ENCODE results near the gene ERGIC1. TPM values are rescaled to one million over a fixed set of nuclear protein-coding genes. Genes with fewer than 3 reads are reported as not detected.

ERGIC1 gene
- total RNA-seq, 1 donor from 2014 or later, result 54.8 TPM

DNA sequence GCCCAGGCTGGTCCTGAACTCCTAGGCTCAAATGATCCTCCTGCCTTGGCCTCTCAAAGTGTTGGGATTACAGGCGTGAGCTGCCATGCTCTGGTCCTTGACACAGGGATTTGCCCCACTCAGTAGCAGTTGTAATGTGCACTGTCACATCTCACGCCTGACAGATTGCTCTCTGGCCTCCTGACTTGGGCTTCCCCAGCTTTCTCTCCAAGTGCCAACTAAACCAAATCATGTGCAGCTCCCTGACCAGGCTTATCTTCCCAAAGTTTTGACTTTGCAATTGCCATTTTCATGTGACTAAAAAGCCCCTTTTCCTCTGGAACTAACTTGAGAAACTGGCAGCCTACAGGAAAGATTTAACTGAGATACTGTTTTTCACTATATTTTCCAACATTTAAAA lies 135.9 kb downstream of the ERGIC1 start:
- Mint-ChIP-seq H3K4me1 (ENCODE audit: low read depth) (no peaks in the 10 kb centered on the region), H3K36me3 (ENCODE audit: low read depth) (peaks cover 31% of the 10 kb centered on the region), H3K27me3 (ENCODE audit: low read depth) (no peaks in the 10 kb centered on the region), H3K27ac (no peak overlapping the region), H3K4me3 (ENCODE audit: low read depth) (no peak overlapping the region), H3K9me3 (no peaks in the 10 kb centered on the region)
- no peak for DNase-seq (ENCODE audit: low spot score)
- intact Hi-C loops (cut with micrococcal nuclease), result no loop called here

GRCh38 chr5:172971482-172971881 lies 137.4 kb downstream of the ERGIC1 start:
- H3K27me3 Mint-ChIP-seq (ENCODE audit: low read depth), result peaks cover 2% of the 10 kb centered on the region
- no peak for DNase-seq (ENCODE audit: low spot score)
- no peaks in the 10 kb centered on the region for H3K4me1 Mint-ChIP-seq (ENCODE audit: low read depth)
- intact Hi-C loops (cut with micrococcal nuclease), result no loop called here
- H3K4me3 Mint-ChIP-seq (ENCODE audit: low read depth), result no peak overlapping the region
- H3K9me3 Mint-ChIP-seq, result no peaks in the 10 kb centered on the region
- H3K36me3 Mint-ChIP-seq (ENCODE audit: low read depth), result peaks cover 21% of the 10 kb centered on the region
- H3K27ac Mint-ChIP-seq, result no peak overlapping the region

DNA sequence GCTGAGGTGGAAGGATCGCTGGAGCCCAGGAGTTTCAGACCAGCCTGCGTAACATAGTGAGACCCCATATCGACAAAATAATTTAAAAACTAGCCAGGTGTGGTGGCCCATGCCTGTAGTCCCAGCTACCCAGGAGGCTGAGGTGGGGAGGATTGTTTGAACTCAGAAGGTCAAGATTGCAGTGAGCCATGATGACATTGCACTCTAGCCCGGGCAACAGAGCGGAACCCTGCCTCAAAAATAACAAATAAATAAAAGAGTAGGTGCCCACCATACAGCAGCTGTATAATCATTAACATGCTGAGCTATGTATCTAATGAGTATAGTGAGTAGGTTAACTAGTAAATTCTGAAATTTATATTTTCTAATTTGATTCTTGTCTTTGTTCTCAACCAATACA lies 138.5 kb downstream of the ERGIC1 start:
- intact Hi-C loops (cut with micrococcal nuclease), result no loop called here
- peaks cover 2% of the 10 kb centered on the region for H3K27me3 Mint-ChIP-seq (ENCODE audit: low read depth)

GRCh38 chr5:172973127-172973916 lies 139.3 kb downstream of the ERGIC1 start:
- DNase-seq (ENCODE audit: low spot score), result no peak
- Mint-ChIP-seq H3K27ac (no peak overlapping the region), H3K36me3 (ENCODE audit: low read depth) (peaks cover 15% of the 10 kb centered on the region), H3K27me3 (ENCODE audit: low read depth) (peaks cover 2% of the 10 kb centered on the region), H3K4me1 (ENCODE audit: low read depth) (no peaks in the 10 kb centered on the region), H3K4me3 (ENCODE audit: low read depth) (no peak overlapping the region), H3K9me3 (no peaks in the 10 kb centered on the region)
- intact Hi-C loops (cut with micrococcal nuclease), result no loop called here

More for the DNA sequence above, 138.5 kb downstream of the ERGIC1 start:
- Mint-ChIP-seq H3K36me3 (ENCODE audit: low read depth) (peaks cover 18% of the 10 kb centered on the region), H3K9me3 (no peaks in the 10 kb centered on the region), H3K4me1 (ENCODE audit: low read depth) (no peaks in the 10 kb centered on the region), H3K27ac (no peak overlapping the region), H3K4me3 (ENCODE audit: low read depth) (no peak overlapping the region)
- no peak for DNase-seq (ENCODE audit: low spot score)

DNA sequence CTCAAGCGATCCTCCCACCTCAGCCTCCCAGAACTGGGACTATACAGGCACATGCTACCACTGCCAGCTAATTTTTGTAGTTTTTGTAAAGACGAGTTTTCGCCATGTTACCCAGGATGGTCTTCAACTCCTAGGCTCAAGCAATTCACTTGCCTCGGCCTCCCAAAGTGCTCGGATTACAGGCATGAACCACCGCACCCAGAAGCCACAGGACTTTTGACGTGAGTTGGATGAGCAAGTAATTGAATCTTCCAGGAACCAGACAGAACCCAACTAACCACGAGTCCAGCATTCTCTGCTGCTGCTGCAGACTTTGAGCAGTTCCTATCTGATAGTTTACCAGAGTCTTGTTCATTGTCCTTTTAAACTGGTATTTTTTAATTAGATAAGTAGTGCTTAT lies 139.9 kb downstream of the ERGIC1 start:
- Mint-ChIP-seq H3K36me3 (ENCODE audit: low read depth) (peaks cover 12% of the 10 kb centered on the region), H3K4me1 (ENCODE audit: low read depth) (no peaks in the 10 kb centered on the region), H3K9me3 (no peaks in the 10 kb centered on the region), H3K27me3 (ENCODE audit: low read depth) (peaks cover 2% of the 10 kb centered on the region), H3K27ac (no peak overlapping the region), H3K4me3 (ENCODE audit: low read depth) (no peak overlapping the region)
- no peak for DNase-seq (ENCODE audit: low spot score)
- intact Hi-C loops (cut with micrococcal nuclease), result no loop called here

DNA sequence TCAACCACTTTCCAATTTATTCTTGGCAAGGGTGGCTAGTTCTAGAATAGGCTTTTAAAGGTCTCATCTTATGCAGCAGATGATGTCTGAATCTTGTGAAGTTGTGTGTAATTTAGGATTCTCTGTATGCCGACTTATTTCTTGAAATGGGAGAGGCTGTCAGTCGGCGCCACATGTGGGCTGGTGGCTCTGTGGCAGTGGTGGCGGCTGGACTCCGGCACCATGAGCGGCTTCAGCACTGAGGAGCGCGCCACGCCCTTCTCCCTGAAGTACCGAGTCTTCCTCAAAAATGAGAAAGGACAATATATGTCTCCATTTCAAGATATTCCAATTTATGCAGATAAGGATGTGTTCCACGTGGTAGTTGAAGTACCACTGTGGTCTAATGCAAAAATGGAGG lies 141.2 kb downstream of the ERGIC1 start:
- Mint-ChIP-seq H3K4me3 (ENCODE audit: low read depth) (no peak overlapping the region), H3K36me3 (ENCODE audit: low read depth) (peaks cover under 1% of the 10 kb centered on the region), H3K27ac (no peak overlapping the region), H3K9me3 (no peaks in the 10 kb centered on the region), H3K27me3 (ENCODE audit: low read depth) (peaks cover 2% of the 10 kb centered on the region), H3K4me1 (ENCODE audit: low read depth) (no peaks in the 10 kb centered on the region)
- no peak for DNase-seq (ENCODE audit: low spot score)
- intact Hi-C loops (cut with micrococcal nuclease), result no loop called here

- H3K36me3 Mint-ChIP-seq (ENCODE audit: low read depth), result peaks cover 7% of the 10 kb centered on the region
- H3K4me3 Mint-ChIP-seq (ENCODE audit: low read depth), result no peak overlapping the region
- peaks cover 2% of the 10 kb centered on the region for H3K27me3 Mint-ChIP-seq (ENCODE audit: low read depth)
- H3K4me1 Mint-ChIP-seq (ENCODE audit: low read depth), result peaks cover 2% of the 10 kb centered on the region
- intact Hi-C loops (cut with micrococcal nuclease), result no loop called here
- no peak overlapping the region for H3K27ac Mint-ChIP-seq
- no peak for DNase-seq (ENCODE audit: low spot score)
- no peaks in the 10 kb centered on the region for H3K9me3 Mint-ChIP-seq
Measured at GRCh38 chr5:172979778-172980177, 145.7 kb downstream of the ERGIC1 start.

DNA sequence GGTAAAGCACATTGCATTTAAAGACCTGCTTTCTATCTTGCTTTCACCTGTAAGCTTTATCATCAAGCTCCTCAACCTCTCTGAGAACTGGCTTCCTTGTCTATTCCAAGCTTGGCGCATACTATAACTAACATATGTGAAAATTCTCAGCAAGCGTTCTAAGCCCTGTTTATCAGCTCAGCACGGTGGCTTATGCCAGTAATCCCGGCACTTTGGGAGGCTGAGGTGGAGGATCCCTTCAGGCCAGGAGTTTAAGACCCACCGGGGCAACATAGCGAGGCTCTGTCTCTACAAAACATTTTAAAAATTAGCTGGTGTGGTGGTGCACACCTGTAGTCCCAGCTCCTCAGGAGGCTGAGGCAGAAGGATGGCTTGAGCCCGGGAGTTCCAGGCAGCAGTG lies 147.9 kb downstream of the ERGIC1 start:
- Mint-ChIP-seq H3K9me3 (no peaks in the 10 kb centered on the region), H3K27ac (no peak overlapping the region), H3K27me3 (ENCODE audit: low read depth) (no peaks in the 10 kb centered on the region), H3K4me3 (ENCODE audit: low read depth) (no peak overlapping the region), H3K4me1 (ENCODE audit: low read depth) (peaks cover 15% of the 10 kb centered on the region), H3K36me3 (ENCODE audit: low read depth) (peaks cover 24% of the 10 kb centered on the region)
- DNase-seq (ENCODE audit: low spot score), result no peak
- intact Hi-C loops (cut with micrococcal nuclease), result loop anchor here (2.0 kb wide), 1 partner anchor 301 kb away; no protein-coding TSS in a partner anchor

GRCh38 chr5:172983542-172984243 lies 149.6 kb downstream of the ERGIC1 start, which contains the start of gene ATP6V0E1:
TSS of gene ATP6V0E1 (plus strand) at chr5:172983771. CDS start at chr5:172983861, 90 bp downstream.
- Mint-ChIP-seq H3K4me3 (ENCODE audit: low read depth) (peak within 1 kb of the TSS; percentile 98), H3K9me3 (no peaks in the 10 kb centered on the region), H3K27me3 (ENCODE audit: low read depth) (no peaks in the 10 kb centered on the region), H3K36me3 (ENCODE audit: low read depth) (peaks cover 35% of the 10 kb centered on the region), H3K27ac (peak within 1 kb of the TSS; percentile 99), H3K4me1 (ENCODE audit: low read depth) (peaks cover 18% of the 10 kb centered on the region)
- DNase-seq (ENCODE audit: low spot score), result peak; percentile 93
- intact Hi-C loops (cut with micrococcal nuclease), result loop anchor here (1.0 to 2.0 kb wide), 6 partner anchors 24 to 345 kb away; partner anchors contain the start of genes BNIP1, CREBRF, RPL26L1 and STC2

DNA sequence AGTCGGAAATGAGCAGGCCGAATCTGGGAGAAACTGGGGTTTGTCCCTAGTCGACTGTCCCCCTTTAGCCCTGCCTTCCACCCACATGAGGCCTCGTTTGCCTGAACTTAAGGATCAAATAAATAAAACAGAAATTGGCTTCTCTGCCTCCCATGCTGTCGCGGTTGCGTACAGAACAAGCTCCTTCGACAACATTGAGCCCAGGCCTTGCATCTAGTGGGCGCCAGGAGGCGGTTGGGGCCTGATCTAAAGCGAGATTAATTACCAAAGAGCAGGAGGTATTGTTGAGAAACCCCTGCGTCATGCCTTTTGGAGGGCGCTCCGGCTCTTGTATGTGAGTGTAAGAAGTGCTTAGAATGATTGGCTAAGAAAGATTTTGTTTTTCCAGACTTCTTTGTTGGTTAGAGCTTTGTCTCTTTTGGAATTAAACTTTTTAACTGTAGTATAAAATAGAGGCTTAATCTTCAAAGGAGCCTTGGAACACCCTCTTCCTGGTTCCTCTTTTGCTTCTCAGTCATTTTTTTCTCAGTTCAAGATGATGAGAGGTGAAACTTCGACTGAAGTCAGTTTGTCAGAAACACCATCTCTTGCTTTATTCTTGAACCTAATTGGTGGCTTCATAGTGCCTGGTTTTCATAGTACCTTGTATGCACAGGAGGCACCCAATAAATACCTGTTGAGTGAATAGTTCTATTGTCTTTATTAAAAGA lies 150.3 kb downstream of the ERGIC1 start:
- peaks cover 36% of the 10 kb centered on the region for H3K36me3 Mint-ChIP-seq (ENCODE audit: low read depth)
- intact Hi-C loops (cut with micrococcal nuclease), result loop anchor here (1.0 to 2.0 kb wide), 4 partner anchors 25 to 344 kb away; partner anchors contain the start of genes CREBRF, RPL26L1 and STC2
- peak overlapping the region; percentile 98 for H3K4me3 Mint-ChIP-seq (ENCODE audit: low read depth)

GRCh38 chr5:172985596-172985995 lies 151.5 kb downstream of the ERGIC1 start:
- Mint-ChIP-seq H3K9me3 (no peaks in the 10 kb centered on the region), H3K27ac (peak overlapping the region; percentile 68), H3K4me3 (ENCODE audit: low read depth) (peak overlapping the region; percentile 77), H3K36me3 (ENCODE audit: low read depth) (peaks cover 36% of the 10 kb centered on the region), H3K27me3 (ENCODE audit: low read depth) (no peaks in the 10 kb centered on the region), H3K4me1 (ENCODE audit: low read depth) (peaks cover 18% of the 10 kb centered on the region)
- DNase-seq (ENCODE audit: low spot score), result no peak
- intact Hi-C loops (cut with micrococcal nuclease), result loop anchor here (2.0 kb wide), 1 partner anchor 343 kb away; the partner anchor contains the start of gene STC2

More for the DNA sequence above, 150.3 kb downstream of the ERGIC1 start:
- peak overlapping the region; percentile 99 for H3K27ac Mint-ChIP-seq
- peak; percentile 71 for DNase-seq (ENCODE audit: low spot score)
- no peaks in the 10 kb centered on the region for H3K27me3 Mint-ChIP-seq (ENCODE audit: low read depth)
- no peaks in the 10 kb centered on the region for H3K9me3 Mint-ChIP-seq
- H3K4me1 Mint-ChIP-seq (ENCODE audit: low read depth), result peaks cover 18% of the 10 kb centered on the region

DNA sequence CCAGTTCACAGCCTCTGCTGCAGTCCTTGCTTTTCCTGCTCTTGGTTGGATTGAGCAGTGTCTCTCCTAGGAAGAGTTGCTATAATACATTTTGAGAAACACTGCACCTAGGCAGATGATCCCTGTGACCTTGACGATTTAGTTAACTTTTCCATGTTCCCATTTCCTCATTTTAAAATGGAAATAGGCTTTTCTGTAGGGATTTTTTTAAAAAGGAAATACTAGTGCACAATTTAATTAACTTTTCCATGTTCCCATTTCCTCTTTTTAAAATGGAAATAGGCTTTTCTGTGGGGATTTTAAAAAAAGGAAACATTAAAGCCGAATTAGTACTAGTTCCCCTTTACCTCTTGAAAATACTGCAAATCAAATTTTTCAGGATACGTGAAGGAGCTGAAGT lies 154.2 kb downstream of the ERGIC1 start:
- no peaks in the 10 kb centered on the region for H3K9me3 Mint-ChIP-seq
- peaks cover 27% of the 10 kb centered on the region for H3K4me1 Mint-ChIP-seq (ENCODE audit: low read depth)
- H3K36me3 Mint-ChIP-seq (ENCODE audit: low read depth), result peaks cover 52% of the 10 kb centered on the region
- H3K27me3 Mint-ChIP-seq (ENCODE audit: low read depth), result no peaks in the 10 kb centered on the region
- no peak overlapping the region for H3K4me3 Mint-ChIP-seq (ENCODE audit: low read depth)
- H3K27ac Mint-ChIP-seq, result no peak overlapping the region
- no peak for DNase-seq (ENCODE audit: low spot score)
- intact Hi-C loops (cut with micrococcal nuclease), result no loop called here

Measured in activated T-helper 2 cell treated with anti-CD3 and anti-CD28 coated beads, Interferon-gamma antibody, Interleukin-2, Interleukin-4, amounts not matched to agents 10 μg/mL and 5 μg/mL and 100 μg/mL, durations not matched to agents 14 hours and 24 hours and 36 hours (primary cell).